ENCODE data around the gene BRD9.
"Not testable (repeated sequence)": the region's sequence is repeated elsewhere in the genome, so short reads cannot be mapped to it uniquely, and the experiment has no call there.

The BRD9 gene

DNA sequence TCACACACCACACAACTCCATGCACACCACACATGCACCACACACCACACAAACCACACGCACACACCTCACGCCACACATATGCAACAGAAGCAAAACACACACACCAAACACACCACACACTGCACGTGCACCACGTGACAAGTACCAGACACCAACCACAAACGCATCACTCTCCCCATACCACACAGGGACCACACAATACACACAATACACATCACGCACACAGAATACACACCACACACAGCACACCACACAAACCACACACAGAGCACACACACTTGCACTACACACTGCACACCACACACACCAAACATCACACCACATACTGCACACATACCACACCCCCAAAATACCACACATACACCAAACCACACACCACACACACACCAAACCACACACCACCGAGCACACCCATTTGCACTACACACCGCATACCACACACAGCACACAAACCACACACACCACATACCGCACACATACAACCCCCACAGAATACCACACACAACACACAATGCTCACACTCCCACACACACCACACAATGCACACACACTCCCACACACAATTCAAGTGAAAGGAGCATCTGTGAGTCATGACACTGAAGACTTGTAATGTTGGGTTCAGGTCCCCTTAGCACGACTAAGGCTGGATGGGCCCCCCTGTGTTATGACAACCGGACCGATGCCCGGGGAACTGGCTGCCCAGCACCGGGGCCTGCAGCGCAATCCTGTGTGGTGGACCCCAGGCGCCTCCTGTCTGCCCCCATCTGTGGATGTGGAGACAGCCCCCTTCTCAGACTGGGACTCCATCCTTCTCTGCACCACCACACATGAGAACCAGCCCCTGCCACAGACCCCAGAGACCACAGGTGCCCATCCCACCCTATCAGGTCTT is 35.8 kb downstream of the BRD9 start:
- no peaks in the 10 kb centered on the region for H3K4me1 ChIP-seq (ENCODE audit: control insufficient read depth in 1 of 2, insufficient read depth in 1 of 2, low read depth in 1 of 2, low read length in 1 of 2)
- H3K4me3 ChIP-seq (ENCODE audit: low read depth in 1 of 2, low read length in 1 of 2) = no peak overlapping the region
- H3K9me3 ChIP-seq = no peaks in the 10 kb centered on the region
- TF ChIP-seq, protein P1, sequence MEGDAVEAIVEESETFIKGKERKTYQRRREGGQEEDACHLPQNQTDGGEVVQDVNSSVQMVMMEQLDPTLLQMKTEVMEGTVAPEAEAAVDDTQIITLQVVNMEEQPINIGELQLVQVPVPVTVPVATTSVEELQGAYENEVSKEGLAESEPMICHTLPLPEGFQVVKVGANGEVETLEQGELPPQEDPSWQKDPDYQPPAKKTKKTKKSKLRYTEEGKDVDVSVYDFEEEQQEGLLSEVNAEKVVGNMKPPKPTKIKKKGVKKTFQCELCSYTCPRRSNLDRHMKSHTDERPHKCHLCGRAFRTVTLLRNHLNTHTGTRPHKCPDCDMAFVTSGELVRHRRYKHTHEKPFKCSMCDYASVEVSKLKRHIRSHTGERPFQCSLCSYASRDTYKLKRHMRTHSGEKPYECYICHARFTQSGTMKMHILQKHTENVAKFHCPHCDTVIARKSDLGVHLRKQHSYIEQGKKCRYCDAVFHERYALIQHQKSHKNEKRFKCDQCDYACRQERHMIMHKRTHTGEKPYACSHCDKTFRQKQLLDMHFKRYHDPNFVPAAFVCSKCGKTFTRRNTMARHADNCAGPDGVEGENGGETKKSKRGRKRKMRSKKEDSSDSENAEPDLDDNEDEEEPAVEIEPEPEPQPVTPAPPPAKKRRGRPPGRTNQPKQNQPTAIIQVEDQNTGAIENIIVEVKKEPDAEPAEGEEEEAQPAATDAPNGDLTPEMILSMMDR (IDR thresholded peaks at IDR 0.05) = no peak
- H3K36me3 ChIP-seq = peaks cover 7% of the 10 kb centered on the region
- no peak overlapping the region for H3K27ac ChIP-seq
- H3K27me3 ChIP-seq = no peaks in the 10 kb centered on the region

DNA sequence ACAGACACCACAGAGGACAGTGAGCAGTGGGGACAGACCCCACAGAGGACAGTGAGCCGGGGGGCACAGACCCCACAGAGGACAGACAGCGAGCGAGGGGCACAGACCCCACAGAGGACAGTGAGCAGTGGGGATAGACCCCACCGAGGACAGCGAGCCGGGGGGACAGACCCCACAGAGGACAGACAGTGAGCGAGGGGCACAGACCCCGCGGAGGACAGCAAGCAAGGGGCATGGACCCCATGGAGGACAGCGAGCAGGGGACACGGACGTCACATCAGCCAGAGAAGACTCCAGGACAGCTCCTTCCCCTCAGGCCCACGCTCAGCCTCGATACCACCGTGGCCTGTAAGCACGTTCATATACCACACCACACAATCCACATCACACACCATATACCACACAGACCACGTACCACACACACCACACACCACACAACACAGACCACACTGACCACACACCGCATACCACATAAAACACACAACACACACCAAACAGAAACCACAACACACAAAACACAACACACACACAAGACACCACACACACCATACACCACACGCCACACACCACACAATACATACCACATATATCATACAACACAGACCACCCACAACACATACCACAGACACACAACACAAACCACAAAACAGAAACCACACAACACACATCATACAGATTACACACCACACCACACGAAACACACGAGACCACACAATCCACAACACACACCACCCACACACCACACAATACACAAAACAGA is 36.6 kb downstream of the BRD9 start:
- Histone ChIP-seq H3K4me3 (ENCODE audit: low read depth in 1 of 2, low read length in 1 of 2) (no peak overlapping the region), H3K4me1 (ENCODE audit: control insufficient read depth in 1 of 2, insufficient read depth in 1 of 2, low read depth in 1 of 2, low read length in 1 of 2) (no peaks in the 10 kb centered on the region), H3K9me3 (no peaks in the 10 kb centered on the region), H3K27ac (no peak overlapping the region), H3K27me3 (no peaks in the 10 kb centered on the region), H3K36me3 (peaks cover 7% of the 10 kb centered on the region)
- TF ChIP-seq, protein P1 (IDR thresholded peaks at IDR 0.05) = no peak

DNA sequence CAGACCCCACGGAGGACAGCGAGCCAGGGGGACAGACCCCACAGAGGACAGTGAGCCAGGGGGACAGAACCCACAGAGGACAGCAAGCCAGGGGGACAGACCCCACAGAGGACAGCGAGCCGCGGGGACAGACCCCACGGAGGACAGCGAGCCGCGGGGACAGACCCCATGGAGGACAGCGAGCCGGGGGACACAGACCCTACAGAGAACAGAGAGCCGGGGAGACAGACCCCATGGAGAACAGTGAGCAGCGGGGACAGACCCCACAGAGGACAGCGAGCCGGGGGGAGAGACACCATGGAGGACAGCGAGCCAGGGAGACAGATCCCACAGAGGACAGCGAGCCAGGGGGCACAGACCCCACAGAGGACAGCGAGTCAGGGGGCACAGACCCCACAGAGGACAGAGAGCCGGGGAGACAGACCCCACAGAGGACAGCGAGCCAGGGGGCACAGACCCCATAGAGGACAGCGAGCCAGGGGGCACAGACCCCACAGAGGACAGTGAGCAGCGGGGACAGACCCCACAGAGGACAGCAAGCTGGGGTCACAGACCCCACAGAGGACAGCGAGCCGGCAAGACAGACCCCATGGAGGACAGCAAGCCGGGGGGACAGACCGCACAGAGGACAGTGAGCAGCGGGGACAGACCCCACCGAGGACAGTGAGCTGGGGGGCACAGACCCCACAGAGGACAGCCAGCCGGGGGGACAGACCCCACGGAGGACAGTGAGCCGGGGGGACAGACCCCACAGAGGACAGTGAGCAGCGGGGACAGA is 37.4 kb downstream of the BRD9 start:
- Histone ChIP-seq H3K27ac (no peak overlapping the region), H3K4me1 (ENCODE audit: control insufficient read depth in 1 of 2, insufficient read depth in 1 of 2, low read depth in 1 of 2, low read length in 1 of 2) (no peaks in the 10 kb centered on the region), H3K9me3 (no peaks in the 10 kb centered on the region), H3K4me3 (ENCODE audit: low read depth in 1 of 2, low read length in 1 of 2) (no peak overlapping the region), H3K36me3 (peaks cover 7% of the 10 kb centered on the region), H3K27me3 (no peaks in the 10 kb centered on the region)
- TF ChIP-seq, protein P1 (IDR thresholded peaks at IDR 0.05) = no peak

DNA sequence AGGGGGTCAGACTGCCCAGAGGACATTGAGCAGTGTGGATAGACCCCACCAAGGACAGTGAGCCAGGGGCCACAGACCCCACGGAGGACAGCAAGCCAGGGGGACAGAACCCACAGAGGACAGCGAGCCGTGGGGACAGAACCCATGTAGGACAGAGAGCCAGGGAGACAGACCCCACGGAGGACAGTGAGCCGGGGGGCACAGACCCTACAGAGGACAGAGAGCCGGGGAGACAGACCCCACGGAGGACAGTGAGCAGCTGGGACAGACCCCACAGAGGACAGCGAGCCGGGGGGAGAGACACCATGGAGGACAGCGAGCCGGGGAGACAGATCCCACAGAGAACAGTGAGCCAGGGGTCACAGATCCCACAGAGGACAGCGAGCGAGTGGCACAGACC is 38.4 kb downstream of the BRD9 start:
- Histone ChIP-seq H3K27me3 (no peaks in the 10 kb centered on the region), H3K27ac (no peak overlapping the region)

DNA sequence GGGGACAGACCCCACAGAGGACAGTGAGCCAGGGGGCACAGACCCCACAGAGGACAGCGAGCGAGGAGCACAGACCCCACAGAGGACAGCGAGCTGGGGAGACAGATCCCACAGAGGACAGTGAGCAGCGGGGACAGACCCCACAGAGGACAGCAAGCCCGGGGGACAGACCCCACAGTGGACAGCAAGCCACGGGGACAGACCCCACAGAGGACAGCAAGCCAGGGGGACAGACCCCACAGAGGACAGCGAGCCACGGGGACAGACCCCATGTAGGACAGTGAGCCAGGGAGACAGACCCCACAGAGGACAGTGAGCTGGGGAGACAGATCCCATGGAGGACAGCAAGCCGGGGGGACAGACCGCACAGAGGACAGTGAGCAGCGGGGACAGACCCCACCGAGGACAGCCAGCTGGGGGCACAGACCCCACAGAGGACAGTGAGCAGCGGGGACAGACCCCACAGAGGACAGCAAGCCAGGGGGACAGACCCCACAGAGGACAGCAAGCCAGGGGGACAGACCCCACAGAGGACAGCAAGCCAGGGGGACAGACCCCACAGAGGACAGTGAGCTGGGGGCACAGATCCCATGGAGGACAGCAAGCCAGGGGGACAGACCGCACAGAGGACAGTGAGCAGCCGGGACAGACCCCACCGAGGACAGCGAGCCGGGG is 39.0 kb downstream of the BRD9 start:
- H3K9me3 ChIP-seq; H3K27me3 ChIP-seq; H3K4me1 ChIP-seq (ENCODE audit: control insufficient read depth in 1 of 2, insufficient read depth in 1 of 2, low read depth in 1 of 2, low read length in 1 of 2); H3K36me3 ChIP-seq; H3K27ac ChIP-seq; H3K4me3 ChIP-seq (ENCODE audit: low read depth in 1 of 2, low read length in 1 of 2): not testable (repeated sequence)

More for the DNA sequence above, 38.4 kb downstream of the BRD9 start:
- Histone ChIP-seq H3K4me3 (ENCODE audit: low read depth in 1 of 2, low read length in 1 of 2) (no peak overlapping the region), H3K36me3 (no peaks in the 10 kb centered on the region), H3K9me3 (no peaks in the 10 kb centered on the region), H3K4me1 (ENCODE audit: control insufficient read depth in 1 of 2, insufficient read depth in 1 of 2, low read depth in 1 of 2, low read length in 1 of 2) (no peaks in the 10 kb centered on the region)
- TF ChIP-seq, protein P1 (IDR thresholded peaks at IDR 0.05) = no peak
